ENCODE results near the gene CDC16. TPM values are rescaled to one million over a fixed set of nuclear protein-coding genes. Genes with fewer than 3 reads are reported as not detected.

CDC16 gene
- total and polyA plus RNA-seq, 9 of the 15 experiments (the other 6 are each of a cell fraction or from before 2014, with no cell fraction given): 23.2 to 102 (median 51.6) TPM

DNA sequence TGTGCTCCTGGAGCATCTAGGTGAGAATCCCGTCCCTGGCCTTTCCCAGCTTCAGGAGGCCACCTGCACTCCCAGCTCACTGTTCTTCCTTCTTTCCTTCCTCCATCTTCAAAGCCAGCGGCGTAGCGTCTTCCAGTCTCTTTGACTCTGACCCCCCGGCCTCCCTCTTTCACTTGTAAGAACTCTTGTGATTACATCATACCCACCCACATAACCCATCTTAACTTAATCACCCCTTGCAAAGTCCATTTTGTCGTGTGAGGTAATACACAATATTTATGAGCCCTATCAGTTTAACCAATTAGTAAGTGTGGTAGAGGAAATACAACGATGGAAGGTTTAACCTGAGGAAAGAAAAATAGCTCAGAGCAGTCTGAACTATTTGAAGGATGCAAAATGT is 4.6 kb upstream of the CDC16 start (continued):
- TF ChIP-seq, protein P1, sequence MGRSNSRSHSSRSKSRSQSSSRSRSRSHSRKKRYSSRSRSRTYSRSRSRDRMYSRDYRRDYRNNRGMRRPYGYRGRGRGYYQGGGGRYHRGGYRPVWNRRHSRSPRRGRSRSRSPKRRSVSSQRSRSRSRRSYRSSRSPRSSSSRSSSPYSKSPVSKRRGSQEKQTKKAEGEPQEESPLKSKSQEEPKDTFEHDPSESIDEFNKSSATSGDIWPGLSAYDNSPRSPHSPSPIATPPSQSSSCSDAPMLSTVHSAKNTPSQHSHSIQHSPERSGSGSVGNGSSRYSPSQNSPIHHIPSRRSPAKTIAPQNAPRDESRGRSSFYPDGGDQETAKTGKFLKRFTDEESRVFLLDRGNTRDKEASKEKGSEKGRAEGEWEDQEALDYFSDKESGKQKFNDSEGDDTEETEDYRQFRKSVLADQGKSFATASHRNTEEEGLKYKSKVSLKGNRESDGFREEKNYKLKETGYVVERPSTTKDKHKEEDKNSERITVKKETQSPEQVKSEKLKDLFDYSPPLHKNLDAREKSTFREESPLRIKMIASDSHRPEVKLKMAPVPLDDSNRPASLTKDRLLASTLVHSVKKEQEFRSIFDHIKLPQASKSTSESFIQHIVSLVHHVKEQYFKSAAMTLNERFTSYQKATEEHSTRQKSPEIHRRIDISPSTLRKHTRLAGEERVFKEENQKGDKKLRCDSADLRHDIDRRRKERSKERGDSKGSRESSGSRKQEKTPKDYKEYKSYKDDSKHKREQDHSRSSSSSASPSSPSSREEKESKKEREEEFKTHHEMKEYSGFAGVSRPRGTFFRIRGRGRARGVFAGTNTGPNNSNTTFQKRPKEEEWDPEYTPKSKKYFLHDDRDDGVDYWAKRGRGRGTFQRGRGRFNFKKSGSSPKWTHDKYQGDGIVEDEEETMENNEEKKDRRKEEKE (IDR thresholded peaks at IDR 0.05; ENCODE audit: borderline replicate concordance in 1 of 2, control insufficient read depth in 1 of 2, low read depth in 2 of 2, low read length in 1 of 2): no peak
- peak; percentile 7 for TF ChIP-seq MEIS2 (IDR thresholded peaks at IDR 0.05; ENCODE audit: partially characterized antibody)
- TF ChIP-seq SRSF3 (IDR thresholded peaks at IDR 0.05; ENCODE audit: insufficient read depth, low read length): no peak
- TF ChIP-seq, protein P2, sequence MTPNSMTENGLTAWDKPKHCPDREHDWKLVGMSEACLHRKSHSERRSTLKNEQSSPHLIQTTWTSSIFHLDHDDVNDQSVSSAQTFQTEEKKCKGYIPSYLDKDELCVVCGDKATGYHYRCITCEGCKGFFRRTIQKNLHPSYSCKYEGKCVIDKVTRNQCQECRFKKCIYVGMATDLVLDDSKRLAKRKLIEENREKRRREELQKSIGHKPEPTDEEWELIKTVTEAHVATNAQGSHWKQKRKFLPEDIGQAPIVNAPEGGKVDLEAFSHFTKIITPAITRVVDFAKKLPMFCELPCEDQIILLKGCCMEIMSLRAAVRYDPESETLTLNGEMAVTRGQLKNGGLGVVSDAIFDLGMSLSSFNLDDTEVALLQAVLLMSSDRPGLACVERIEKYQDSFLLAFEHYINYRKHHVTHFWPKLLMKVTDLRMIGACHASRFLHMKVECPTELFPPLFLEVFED (CRISPR knock-in tag; conservative IDR thresholded peaks at IDR 0.05): no peak
- TF ChIP-seq ZNF175 (CRISPR knock-in tag; IDR thresholded peaks at IDR 0.05; ENCODE audit: low read depth): no peak
- TF ChIP-seq, protein P3, sequence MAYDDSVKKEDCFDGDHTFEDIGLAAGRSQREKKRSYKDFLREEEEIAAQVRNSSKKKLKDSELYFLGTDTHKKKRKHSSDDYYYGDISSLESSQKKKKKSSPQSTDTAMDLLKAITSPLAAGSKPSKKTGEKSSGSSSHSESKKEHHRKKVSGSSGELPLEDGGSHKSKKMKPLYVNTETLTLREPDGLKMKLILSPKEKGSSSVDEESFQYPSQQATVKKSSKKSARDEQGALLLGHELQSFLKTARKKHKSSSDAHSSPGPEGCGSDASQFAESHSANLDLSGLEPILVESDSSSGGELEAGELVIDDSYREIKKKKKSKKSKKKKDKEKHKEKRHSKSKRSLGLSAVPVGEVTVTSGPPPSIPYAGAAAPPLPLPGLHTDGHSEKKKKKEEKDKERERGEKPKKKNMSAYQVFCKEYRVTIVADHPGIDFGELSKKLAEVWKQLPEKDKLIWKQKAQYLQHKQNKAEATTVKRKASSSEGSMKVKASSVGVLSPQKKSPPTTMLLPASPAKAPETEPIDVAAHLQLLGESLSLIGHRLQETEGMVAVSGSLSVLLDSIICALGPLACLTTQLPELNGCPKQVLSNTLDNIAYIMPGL (CRISPR knock-in tag; IDR thresholded peaks at IDR 0.05): no peak
- TF ChIP-seq KAT2B (IDR thresholded peaks at IDR 0.05; ENCODE audit: low read depth, low read length): no peak
- TF ChIP-seq TBL1XR1 (IDR thresholded peaks at IDR 0.05; ENCODE audit: low read length in 2 of 2): no peak
- TF ChIP-seq, protein P4, sequence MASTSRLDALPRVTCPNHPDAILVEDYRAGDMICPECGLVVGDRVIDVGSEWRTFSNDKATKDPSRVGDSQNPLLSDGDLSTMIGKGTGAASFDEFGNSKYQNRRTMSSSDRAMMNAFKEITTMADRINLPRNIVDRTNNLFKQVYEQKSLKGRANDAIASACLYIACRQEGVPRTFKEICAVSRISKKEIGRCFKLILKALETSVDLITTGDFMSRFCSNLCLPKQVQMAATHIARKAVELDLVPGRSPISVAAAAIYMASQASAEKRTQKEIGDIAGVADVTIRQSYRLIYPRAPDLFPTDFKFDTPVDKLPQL (IDR thresholded peaks at IDR 0.05; ENCODE audit: extremely low read depth, insufficient read length): no peak
- TF ChIP-seq ATF7 (IDR thresholded peaks at IDR 0.05): peak; percentile 57; the same call in 1 of the 2 replicates
- no peak for TF ChIP-seq CHD2 (IDR thresholded peaks at IDR 0.05; ENCODE audit: low read depth, low read length)
- peak; percentile 73 for TF ChIP-seq CEBPG (CRISPR knock-in tag; IDR thresholded peaks at IDR 0.05)
- TF ChIP-seq CEBPG (tag; conservative IDR thresholded peaks at IDR 0.05 in 1 of 2, IDR thresholded peaks at IDR 0.05 in 1 of 2): peak; percentile 51 to 89
- TF ChIP-seq ZNF232 (CRISPR knock-in tag; IDR thresholded peaks at IDR 0.05): no peak
- TF ChIP-seq RAD51 (IDR thresholded peaks at IDR 0.05; ENCODE audit: borderline replicate concordance, low read depth): no peak
- TF ChIP-seq JUND (IDR thresholded peaks at IDR 0.05; ENCODE audit: borderline replicate concordance, low read depth, low read length): peak; percentile 34; the same call in 1 of the 2 replicates
- TF ChIP-seq JUND (tag; IDR thresholded peaks at IDR 0.05; ENCODE audit: borderline replicate concordance, low read depth, low read length): no peak
